ENCODE measurements around the gene LSM14B.
"Not testable (repeated sequence)": the region's sequence is repeated elsewhere in the genome, so short reads cannot be mapped to it uniquely, and the experiment has no call there.

The LSM14B gene

DNA sequence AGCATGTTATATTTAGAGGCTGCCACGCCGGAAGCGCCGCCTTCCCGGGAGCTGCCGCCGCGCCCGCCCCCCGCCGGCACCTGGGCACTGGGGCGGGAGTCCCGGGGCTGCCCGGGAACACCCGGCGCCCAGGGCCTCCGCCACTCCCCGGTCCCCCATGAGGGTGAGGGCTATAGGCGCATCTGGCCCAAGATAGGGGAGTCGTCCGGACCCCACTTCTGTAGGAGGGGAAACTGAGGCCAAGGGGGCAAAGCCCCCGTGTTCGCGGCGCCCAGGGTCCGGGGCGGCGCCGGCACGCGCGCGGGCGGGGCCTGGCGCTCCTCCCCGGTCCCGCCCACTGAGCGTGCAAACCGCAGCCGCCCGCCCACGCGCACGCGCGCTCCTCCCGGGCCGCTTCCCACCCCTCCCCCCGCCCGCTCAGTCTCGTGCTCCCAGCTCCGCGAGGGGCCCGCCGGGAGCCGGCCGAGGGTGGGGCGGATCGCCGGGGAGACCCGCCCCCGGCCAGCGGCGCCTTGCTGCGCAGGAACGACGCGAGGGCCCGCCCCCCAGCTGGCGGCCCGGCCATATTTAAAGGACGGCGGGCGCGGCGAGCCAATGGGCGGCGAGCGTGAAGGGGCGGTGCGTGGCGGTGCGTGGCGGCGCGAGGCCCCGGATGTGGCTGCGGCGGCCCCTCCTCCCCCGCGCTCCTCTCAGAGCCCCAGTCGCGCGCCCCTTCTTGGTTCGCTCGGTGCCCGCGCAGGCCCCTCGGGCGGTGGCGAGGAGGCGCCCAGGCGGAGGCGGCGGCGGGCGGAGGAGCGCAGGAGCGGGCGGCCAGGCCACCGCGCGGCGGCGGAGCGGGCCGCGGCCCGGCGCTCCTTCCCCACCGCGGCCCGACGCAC lies at the start of gene LSM14B:
TSS of gene LSM14B (plus strand) at position 700 of the 878 bp plus-strand sequence. CDS start 192 bp downstream, outside the sequence.
- intact Hi-C loops (cut with DNase I): loop anchor here (2.0 kb wide), 2 partner anchors 21 to 55 kb away; partner anchors contain the start of genes PSMA7 and SS18L1
- peak; percentile 75 to 98 (median 95) for DNase-seq

DNA sequence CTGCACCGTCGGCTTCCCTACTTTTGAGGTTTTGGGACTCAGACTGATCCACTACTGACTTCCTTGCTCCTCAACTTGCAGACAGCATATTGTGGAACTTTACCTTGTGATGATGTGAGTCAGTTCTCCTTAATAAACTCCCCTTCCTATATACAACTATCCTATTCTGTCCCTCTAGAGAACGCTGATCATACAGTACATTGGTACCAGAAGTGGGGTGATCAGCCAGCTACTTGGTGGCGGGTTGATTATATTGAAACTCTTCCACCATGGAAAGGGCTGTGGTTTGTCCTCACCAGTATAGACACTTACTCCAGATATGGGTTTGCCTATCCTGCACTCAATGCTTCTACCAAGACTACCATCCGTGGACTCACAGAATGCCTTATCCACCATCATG lies 49.0 kb upstream of the LSM14B start:
- intact Hi-C loops (cut with DNase I): no loop called here
- no peak for DNase-seq

- no peak for DNase-seq
- intact Hi-C loops (cut with DNase I): no loop called here
Observed at GRCh38 chr20:62079166-62079565, 43.1 kb upstream of the LSM14B start.

DNA sequence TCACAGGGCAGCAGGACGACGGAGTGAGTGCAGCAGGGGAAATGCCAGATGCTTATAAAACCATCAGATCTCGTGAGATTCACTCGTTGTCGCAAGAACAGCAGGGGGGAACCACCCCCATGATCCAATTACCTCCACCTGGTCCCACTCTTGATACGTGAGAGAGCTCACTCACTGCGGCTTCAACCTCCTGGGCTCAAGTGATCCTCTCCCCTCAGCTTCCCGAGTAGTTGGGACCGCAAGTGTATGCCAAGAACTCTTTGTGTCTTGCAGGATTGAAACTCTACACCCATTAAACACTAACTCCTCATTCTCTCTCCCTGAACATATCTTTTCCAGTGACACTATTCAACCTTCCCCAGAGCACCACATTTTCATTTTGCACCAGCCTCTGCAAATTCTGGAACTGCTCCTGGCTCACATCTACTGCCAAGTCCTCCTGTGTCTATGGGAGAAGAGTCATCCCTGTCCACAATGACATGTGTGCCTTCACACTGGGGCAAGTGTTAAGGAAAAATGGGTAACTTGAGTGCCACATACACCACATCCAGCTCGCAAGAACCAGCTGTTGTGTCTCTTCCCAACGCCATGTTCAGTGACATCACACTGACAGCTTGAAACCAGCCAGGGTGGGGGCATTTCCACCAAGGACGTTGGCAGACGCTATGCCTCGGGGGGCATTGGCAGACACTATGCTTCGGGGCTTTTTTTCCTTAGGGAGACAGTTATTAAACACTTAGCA lies 41.9 kb upstream of the LSM14B start:
- DNase-seq: peak in 1 of 42 donors; percentile 8
- intact Hi-C loops (cut with DNase I): no loop called here

- intact Hi-C loops (cut with DNase I): no loop called here
- no peak for DNase-seq
Observed at GRCh38 chr20:62083312-62083711, 39.0 kb upstream of the LSM14B start.

DNA sequence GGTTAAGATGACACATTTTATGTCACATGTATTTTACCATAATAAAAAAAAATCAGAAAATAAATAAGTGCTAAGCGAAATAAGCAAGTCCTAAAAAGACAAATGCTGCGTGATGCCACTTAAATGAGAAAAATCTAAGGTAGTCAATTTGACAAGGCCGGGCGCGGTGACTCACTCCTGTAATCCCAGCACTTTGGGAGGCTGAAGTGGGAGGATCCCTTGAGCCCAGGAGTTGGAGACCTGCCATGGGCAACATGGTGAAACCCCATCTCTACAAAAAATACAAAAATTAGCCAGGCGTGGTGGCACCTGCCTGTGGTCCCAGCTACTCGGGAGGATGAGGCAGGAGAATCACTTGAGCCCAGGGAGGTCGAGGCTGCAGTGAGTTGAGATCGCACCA lies 38.1 kb upstream of the LSM14B start:
- peak in 1 of 42 donors; percentile 8 for DNase-seq
- intact Hi-C loops (cut with DNase I): not testable (repeated sequence)

DNA sequence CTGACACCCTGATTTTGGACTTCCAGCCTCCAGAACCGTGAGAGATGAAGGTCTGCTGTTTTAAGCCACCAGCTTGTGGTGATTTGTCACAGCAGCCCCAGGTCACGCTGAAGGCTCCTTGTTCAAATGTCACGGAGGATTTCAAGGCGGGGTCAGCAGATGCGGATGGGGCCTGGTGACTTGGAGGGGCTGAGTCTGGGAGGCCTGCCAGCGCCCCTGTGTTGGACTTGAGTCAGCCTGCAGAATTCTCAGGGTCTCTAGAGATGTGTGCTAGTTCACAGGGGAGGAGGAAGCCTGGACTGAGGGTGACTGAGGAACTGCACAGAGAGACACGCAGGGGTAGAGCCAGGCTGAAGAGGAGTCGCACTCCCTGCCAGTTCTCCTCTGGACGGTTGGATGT lies 37.1 kb upstream of the LSM14B start:
- intact Hi-C loops (cut with DNase I): no loop called here

GRCh38 chr20:62087227-62087626 lies 35.0 kb upstream of the LSM14B start:
- DNase-seq: no peak
- intact Hi-C loops (cut with DNase I): no loop called here

More for the DNA sequence above, 37.1 kb upstream of the LSM14B start:
- DNase-seq: no peak

GRCh38 chr20:62087632-62088031 lies 34.6 kb upstream of the LSM14B start:
- no peak for DNase-seq
- intact Hi-C loops (cut with DNase I): no loop called here

- peak in 1 of 42 donors; percentile 8 for DNase-seq
- intact Hi-C loops (cut with DNase I): no loop called here
Observed at GRCh38 chr20:62088258-62089127, 33.8 kb upstream of the LSM14B start.

DNA sequence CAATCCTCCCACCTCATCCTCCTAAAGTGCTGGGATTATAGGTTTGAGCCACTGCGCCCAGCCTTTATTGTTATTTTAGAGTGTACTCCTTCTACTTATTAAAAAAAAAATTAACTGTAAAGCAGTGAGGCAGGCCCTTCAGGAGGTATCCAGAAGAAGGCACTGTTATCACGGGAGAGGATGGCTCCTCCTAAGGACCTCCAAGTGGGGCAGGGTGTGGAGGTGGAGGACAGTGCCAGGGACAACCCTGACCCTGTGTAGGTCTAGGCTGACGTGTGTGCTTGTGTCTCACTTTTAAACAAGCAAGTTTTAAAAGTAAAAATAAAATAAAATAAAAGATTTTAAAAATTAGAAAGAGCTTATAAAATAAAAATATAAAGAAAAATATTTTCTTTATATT lies 32.9 kb upstream of the LSM14B start:
- intact Hi-C loops (cut with DNase I): no loop called here
- DNase-seq: peak in 1 of 42 donors; percentile 7

DNA sequence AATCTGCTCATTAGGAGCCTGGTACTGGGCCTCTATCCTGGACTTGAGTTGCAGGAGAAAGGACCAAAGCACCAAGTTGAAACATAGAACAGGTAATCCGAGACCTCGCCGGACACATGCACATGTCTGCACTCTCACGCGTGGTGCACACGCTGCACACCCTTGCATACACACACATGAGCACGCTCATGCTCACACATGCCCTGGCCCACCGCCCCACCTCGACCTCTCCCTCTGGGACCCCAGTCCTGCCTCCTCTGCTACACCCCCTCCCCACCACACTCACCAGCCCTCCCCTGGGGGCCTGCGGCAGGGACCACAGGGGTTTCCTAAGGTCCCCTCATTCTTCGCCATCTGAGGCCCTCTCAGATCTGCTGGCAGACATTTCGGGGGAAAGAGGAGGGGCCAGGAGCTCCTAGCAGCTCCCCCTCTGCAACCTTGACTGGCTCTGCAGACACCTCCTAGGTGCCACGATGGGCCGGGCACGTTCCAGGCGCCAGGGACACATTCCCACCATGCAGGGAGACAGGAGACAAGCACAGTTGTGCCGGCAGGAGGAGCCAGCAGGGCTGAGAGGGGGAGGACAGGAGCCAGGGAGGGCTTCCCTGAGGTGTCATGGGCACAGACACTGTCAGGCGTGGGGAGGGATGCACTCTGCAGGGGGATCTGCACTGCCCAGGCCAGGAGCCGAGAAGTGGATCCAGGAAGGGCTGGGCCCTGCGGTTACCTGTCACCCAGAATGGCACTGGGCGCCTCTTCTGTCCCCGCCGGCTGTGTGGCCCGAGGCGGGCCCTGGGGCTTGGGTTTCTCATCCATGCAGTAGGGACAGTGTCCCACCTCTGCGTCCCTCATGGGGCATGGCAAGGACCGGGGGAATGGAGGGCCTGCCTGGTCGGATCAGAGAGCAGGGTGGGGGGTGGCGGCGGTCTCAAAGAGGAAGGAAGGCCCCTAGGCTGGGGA lies 25.6 kb upstream of the LSM14B start:
- intact Hi-C loops (cut with DNase I): no loop called here
- no peak for DNase-seq

DNA sequence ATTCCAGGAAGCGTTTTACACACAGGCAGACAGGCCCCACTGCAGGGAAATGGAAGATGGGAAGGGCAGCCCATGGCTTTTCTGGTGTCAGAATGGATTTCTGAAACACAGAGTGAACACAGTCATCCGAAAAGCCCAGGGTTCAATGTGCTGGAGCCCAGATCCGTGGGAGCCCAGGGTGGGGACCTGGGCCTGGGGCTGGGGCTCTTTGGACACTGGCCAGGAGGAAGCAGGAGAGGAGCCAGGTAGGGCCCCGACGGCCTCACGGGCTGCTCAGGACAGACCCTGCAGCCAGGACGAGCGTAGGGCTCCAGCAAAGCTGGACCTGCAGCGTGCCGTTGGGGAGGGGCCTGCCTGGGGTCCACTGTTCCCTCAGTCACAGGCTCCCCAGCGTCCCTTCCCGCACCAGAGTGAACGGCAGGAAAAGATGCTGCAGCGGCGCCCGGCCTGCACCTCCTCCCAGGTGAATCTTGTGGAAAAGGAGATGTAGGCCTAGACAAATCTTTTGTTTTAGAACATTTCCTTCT lies 24.3 kb upstream of the LSM14B start:
- DNase-seq: no peak
- intact Hi-C loops (cut with DNase I): no loop called here

DNA sequence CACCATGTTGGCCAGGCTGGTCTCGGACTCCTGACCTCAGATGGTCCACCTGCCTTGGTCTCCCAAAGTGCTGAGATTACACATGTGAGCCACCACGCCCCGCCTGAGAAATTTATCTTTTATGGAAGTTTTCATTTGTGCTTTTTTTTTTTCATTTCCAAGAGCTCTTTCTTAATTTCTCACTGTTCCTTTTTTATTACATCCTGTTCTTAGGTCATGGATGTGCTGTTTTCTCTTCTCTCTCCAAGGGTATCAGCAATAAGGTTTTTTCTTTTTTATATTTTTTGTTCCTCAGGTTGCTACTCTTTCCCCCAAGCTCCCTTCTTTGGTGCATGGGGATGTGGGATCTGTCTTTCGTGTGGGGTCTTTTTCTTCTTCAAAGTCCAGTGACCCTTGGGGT lies 21.2 kb upstream of the LSM14B start:
- DNase-seq: no peak
- intact Hi-C loops (cut with DNase I): no loop called here

DNA sequence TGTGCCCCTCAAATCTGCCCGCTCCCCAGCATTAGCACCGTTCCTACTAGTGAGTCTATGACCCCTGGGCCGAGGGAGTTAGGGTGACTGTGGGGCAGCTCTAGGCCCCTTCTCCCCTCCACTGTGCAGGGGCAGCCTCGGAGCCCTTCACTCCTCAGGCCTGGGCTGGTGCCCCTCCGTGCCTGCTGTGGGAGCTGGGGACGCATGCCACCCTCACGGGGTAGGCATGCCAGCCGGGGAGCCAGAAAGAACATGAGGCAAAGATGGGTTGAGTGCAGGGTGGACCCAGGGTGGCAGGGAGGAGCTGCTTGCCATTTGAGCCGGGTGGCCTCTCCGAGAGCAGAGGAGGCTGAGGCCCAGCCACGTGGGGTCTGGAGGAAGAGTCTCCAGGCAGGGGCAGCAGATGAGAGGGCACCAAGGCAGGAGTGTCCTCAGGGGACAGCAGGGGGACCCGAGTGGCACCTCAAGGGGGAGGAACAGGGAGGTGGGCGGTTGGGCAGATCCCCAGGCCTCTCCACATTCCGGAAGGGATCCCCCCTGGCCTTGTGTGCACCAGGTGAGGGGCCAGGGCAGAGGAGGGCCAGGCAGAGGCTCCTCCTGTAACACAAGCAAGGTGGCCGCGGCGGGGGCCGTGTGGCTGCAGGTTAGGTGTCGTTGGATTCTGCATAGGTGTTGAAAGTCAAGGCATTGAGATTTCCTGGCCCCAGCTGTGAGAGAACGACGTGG lies 18.6 kb upstream of the LSM14B start:
- DNase-seq: no peak
- intact Hi-C loops (cut with DNase I): no loop called here

- intact Hi-C loops (cut with DNase I): no loop called here
- DNase-seq: no peak
Observed at GRCh38 chr20:62104234-62104789, 18.0 kb upstream of the LSM14B start.

DNA sequence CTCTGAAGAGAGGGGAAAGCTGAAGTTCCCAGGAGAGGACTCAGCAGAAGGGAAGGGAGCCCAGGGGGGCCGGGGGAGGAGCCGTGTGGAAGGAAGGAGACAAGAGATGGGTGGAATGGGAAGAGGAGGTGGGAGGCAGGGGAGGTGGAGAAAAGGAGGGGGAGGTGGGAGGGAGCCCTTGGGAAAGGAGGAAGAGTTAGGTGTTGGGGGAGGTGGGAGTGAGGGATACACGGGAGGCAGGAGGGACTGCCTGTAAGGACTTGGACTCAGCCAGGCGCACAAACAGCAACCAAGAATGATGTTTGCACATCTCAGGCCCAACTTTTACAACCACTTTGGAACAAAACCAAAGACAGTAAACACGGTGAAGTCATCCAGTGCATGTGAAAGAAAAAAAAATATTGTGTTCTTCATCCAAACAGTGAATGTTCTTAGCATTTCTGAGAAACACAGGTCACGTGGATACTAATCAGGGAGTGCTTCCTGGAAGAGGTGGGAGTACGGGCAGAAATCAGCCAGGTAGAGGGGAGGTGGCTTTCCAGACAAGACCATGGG lies 17.4 kb upstream of the LSM14B start:
- no peak for DNase-seq
- intact Hi-C loops (cut with DNase I): no loop called here
